Neural cell (in vitro differentiated cells): Measurements from ENCODE around the gene LHX4.

ENCODE experiments used
- CTCF ChIP-seq: fragments of 450-650 bp; IDR thresholded peaks from 2 replicates; pipeline ENCODE4 v1.5.1; 2014; ENCODE audit warnings: antibody characterized with exemption, mild to moderate bottlenecking, moderate library complexity; ENCODE audit not compliant: poor library complexity, severe bottlenecking
- EP300 ChIP-seq: fragments of 450-650 bp; conservative IDR thresholded peaks from 2 replicates; pipeline ENCODE4 v1.6.1; 2014; ENCODE audit warnings: antibody characterized with exemption, mild to moderate bottlenecking, moderate library complexity; ENCODE audit not compliant: poor library complexity, severe bottlenecking
- MXI1 ChIP-seq: fragments of 450-650 bp; conservative IDR thresholded peaks from 2 replicates; pipeline ENCODE4 v1.6.1; 2014; ENCODE audit warnings: antibody characterized with exemption, mild to moderate bottlenecking; ENCODE audit not compliant: poor library complexity, severe bottlenecking
- POLR2AphosphoS5 ChIP-seq: IDR thresholded peaks from 2 replicates; pipeline ENCODE4 v1.6.1; 2012
- RAD21 ChIP-seq: fragments of 450-650 bp; conservative IDR thresholded peaks from 2 replicates; pipeline ENCODE4 v1.6.1; 2014; ENCODE audit warnings: antibody characterized with exemption, mild to moderate bottlenecking, moderate library complexity
- REST ChIP-seq: IDR thresholded peaks from 2 replicates; pipeline ENCODE4 v1.6.1; 2012; ENCODE audit warnings: borderline replicate concordance
- SMC3 ChIP-seq: fragments of 450-650 bp; conservative IDR thresholded peaks from 2 replicates; pipeline ENCODE4 v1.6.1; 2014; ENCODE audit warnings: antibody characterized with exemption, mild to moderate bottlenecking, moderate library complexity; ENCODE audit not compliant: poor library complexity

GRCh38 chr1:180221462-180221861, 8.6 kb upstream of the LHX4 start:
- TF ChIP-seq CTCF (no peak), SMC3 (no peak), REST (no peak), RAD21 (no peak), POLR2AphosphoS5 (no peak), MXI1 (no peak), EP300 (no peak)
